Activated CD4-positive, CD25-positive, alpha-beta regulatory T cell treated with anti-CD3 and anti-CD28 coated beads, Interleukin-2, amount 50 U/mL, for 72 hours (primary cell): Measurements from ENCODE around the gene LARP1.
"Not testable (repeated sequence)": the region's sequence is repeated elsewhere in the genome, so short reads cannot be mapped to it uniquely, and the experiment has no call there.

ENCODE experiments used
- DNase-seq: peaks from one replicate; pipeline ENCODE4 v3.0.0; 2021

LARP1 gene

GRCh38 chr5:154755361-154756008 is at the start of gene LARP1:
TSS of gene LARP1 (plus strand) at chr5:154755377. CDS start at chr5:154755758, 381 bp downstream.
- DNase-seq, result peak; percentile 47

GRCh38 chr5:154706416-154706815 is 48.8 kb upstream of the LARP1 start:
- no peak for DNase-seq

- no peak for DNase-seq
Measured at GRCh38 chr5:154707641-154708040, 47.5 kb upstream of the LARP1 start.

- DNase-seq, result no peak
Measured at GRCh38 chr5:154708207-154708606, 47.0 kb upstream of the LARP1 start.

- DNase-seq, result no peak
Measured at GRCh38 chr5:154708846-154709245, 46.3 kb upstream of the LARP1 start.

GRCh38 chr5:154709368-154710305 is 45.5 kb upstream of the LARP1 start:
- no peak for DNase-seq

DNA sequence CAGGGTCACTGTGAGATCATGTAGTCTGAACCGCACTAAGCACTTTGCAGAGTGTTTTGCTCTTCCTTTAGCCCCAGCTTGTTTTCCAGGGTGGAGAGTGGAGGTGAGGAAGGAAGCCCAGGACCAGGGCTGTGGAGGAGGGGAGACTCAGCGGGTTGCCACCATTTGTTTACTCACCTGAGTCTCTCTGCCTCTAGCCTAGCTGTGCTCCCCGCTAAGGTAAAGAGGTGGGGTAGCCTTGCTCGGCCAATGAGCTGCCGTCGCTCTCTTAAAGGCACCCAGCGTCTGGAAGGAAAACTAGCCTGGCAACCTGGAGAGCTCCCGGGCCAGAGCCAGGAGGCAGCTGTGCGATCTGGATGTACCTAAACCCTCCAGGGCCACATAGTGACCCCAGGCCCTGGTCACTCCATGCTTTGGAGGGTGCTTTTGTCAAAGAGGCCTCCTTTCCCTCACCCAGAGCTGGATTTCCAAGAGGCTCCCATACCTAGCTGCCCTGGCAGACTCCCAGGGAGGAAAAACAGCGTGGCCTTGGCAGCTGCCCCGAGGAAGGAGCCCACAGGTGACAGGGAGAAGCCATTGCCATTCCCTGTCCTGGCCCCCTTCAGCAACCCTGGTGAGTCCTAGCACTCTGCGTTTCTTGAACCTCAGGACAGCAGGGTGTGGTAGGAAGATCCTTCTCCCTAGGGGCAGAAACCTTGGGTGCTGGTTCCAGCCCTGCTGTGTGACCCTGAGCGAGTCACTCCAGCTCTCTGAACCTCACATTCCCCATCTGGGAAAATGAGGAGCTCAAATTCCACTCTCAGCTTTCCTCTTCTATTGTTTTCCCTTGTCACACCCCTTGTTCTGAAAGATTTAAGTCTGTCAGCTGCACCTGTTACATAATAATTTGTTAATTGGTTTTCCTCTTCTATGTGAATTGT is 42.4 kb upstream of the LARP1 start:
- DNase-seq, result no peak

GRCh38 chr5:154713615-154714125 is 41.5 kb upstream of the LARP1 start:
- no peak for DNase-seq

DNA sequence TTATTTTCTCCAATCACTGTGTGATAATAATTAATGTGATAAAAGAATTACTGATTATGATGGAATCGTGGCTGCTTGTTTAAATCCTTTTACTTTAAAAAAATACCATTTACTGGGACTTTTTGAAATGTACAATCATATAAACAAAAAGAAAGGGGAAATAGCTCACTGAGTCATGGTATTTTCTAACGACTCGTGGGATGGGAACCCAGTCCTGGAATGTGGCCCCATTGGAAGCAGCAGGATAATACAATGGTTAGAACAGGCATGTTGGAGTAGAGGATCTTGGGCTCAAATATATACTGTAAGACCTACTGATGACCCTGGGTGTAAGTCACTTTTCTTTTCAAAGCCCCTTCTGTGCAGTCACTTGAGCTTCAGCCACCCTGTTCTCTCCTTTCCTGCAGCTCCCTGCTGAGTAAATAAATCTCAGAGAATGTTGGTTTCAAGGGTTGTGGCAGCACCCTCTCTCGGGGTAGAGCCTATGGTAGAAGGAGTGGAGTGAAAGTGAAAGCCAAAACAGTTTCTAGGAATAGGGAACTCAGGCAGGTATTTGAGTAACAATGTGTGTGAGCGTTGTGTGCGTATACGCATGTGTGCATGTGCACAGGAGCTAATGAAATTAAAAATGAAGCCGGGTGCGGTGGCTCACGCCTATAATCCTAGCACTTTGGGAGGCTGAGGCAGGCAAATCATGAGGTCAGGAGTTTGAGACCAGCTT is 40.8 kb upstream of the LARP1 start:
- DNase-seq, result no peak

DNA sequence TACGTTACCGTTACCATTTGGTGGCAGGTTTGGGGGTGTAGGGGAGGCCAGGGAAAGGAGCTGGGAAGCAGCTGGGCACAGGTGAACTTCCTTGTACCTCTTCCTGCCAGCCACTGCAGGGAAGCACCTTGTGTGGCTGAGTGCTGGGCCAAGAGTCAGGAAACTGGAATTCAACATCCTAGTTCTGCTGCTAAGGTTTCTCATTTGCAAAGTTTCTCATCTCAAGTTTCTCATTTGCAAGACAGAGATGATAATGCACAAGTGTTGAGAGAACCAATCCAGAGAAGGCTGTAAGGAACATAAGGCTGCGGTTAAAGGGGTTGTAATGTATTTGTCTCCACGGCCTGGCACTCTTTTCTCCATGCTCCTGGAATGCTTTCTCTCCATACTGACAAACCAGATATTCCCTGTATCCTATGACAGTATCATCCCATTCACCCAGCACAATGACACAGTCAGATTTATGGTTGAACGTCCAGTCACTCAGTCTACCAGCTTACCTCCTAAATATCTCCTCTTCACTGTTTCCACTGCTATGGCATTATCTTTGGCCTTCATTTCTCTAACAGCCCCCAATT is 33.6 kb upstream of the LARP1 start:
- DNase-seq, result no peak

DNA sequence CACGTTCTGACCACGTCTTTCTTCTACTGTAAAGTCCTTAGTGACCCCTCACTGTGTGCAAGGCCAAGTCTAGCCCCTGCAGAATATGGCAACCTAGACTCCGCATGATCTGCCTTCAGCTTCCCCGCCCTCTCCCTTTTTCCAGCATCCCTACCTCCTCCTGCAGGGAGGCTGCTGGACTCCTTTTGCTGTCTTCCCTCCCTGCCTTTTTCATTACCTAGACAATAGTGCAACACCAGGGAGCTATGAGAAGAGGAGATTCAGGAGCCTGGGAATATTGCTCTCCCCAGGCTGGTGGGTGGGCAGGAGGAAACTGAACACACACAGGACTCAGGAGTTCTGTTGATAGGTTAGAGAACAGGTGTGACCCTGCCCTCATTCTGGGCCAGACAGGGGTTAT is 33.1 kb upstream of the LARP1 start:
- DNase-seq, result no peak

DNA sequence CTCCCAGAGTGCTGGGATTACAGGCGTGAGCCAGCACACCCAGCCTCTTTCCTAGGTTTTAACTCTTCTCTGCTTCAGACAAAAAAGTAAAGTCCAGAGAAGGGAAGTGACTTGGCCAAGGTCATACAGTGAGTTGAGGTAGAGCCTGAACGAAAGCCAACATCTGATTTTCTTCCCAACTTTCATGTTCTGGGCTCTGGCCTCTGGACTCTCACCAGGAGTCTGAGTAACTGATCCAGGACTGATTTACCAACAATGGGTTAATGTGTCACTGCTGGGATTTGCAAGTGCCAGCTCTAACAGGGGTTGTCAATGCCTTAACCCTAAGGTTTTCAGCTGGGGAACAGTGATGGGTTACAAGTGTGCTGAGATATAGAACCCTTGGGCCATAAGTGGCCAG is 32.2 kb upstream of the LARP1 start:
- DNase-seq, result no peak

GRCh38 chr5:154723740-154724505 is 31.3 kb upstream of the LARP1 start:
- DNase-seq, result no peak

DNA sequence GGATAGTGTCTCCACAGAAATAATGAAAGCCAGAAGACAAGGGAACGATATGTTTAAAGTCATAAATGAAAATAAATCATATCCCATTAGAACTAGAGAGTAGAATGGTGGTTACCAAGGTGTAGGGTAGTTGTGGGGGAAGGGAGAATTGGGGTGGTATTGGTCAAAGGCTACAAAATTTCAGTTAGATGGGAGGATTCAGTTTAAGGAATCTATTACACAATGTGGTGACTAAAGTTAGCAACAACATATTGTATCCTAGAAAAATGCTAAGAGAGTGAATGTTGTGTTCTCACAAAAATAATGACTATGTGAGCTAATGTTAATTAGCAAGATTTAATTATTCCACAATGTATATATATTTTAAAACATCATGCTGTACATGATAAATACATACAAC is 27.8 kb upstream of the LARP1 start:
- no peak for DNase-seq

- DNase-seq, result no peak
Measured at GRCh38 chr5:154728939-154729588, 26.1 kb upstream of the LARP1 start.

GRCh38 chr5:154729613-154730012 is 25.6 kb upstream of the LARP1 start:
- DNase-seq, result no peak

DNA sequence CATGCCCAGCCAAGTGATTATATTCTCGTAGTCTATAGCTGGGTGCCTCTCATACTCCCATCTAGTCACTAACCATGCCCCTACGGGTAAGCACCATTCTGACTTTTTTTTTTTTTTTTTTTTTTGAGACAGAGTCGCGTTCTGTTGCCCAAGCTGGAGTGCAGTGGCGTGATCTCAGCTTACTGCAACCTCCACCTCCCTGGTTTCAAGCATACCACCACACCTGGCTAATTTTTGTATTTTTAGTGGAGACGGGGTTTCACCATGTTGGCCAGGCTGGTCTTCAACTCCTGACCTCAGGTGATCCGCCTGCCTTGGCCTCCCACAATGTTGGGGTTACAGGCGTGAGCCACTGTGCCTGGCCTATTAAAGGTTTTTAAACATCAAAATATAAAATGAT is 24.4 kb upstream of the LARP1 start:
- DNase-seq, result not testable (repeated sequence)

DNA sequence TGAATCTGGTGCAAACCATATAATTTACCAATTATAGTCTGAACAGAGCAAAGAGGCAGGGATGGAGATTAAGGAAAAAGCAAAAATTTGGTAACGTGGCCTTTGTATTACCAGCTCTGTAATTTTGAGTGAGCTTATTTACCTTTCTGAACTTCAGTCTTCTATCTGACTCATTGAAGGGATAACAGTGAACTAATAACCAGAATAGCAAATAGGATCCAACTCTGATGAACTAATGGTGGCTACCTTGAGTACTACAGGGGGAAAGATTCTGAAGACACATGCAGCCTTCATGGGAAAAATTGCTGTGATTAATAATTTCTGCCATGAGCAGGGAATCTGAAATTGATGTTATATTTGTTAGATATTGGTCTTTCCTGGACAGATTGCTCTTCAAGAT is 23.0 kb upstream of the LARP1 start:
- no peak for DNase-seq

DNA sequence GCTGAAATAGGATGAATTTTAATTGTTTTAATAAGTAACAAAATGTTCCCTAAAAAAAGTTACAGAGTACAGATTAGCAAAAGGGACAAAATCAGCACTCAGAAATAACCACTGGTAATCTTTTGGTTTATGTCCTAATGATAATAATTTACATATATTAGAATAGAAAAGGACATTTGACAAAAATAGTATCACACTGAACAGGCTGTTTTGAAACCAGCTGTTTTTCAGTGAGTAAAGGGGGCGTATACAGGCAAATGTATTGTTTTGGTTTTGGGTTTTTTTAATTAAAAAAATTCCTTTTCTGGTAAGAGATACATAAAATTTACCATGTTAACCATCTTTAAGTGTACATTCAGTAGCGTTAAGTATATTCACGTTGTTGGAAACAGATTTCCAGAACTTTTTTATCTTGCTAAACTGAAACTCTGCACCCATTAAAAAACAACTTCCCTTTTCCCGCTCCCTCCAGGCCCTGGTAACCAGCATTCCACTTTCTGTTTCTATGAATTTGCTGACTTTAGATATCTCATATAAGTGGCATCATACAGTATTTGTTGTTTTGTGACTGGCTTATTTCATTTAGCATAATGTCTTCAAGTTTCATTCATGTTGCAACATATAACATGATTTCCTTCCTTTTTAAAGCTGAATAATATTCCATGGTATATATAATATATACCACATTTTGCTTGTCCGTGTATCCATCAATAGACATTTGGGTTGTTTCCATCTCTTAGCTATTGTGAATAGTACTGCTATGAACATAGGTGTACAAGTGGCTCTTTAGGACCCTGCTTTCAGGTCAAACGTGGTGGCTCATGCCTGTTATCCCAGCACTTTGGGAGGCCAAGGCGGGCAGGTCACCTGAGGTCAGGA is 20.6 kb upstream of the LARP1 start:
- DNase-seq, result no peak
